ENCODE data around the gene OR52A1. TPM values are rescaled to one million over a fixed set of nuclear protein-coding genes. Genes with fewer than 3 reads are reported as not detected.

Gene OR52A1
- total RNA-seq, 2 experiments from 2014 or later, result not detected

DNA sequence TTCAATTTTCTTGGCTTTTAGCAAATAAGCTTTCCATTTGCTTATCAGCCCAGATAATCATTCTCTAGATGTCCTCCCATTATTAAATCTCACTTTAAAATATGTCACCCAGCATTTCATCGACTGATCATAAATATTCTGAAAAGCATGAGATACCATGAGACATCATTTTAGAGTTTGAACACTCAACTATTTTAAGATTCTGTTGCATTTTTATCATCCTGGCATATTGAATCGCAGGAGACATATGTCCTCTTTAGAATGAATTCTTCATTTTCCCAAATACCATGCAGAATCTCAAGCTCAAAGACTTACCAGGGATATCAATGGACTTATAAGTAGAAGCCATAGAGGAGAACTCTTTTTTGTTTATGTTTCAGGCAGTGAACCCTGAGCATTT lies 16.6 kb downstream of the OR52A1 start, which contains the start of gene OR52A5:
OR52A5 (minus strand) TSS at position 361 of the 400 bp plus-strand sequence. CDS start 5,714 bp downstream, outside the sequence.
- BruUV-seq (replicated peaks), result no TSS peak
- no peak for TF ChIP-seq EZH2phosphoT487 (IDR thresholded peaks at IDR 0.05; ENCODE audit: borderline replicate concordance, low read depth, low read length)
- no peak for DNase-seq (ENCODE audit: low spot score)
- no peaks in the 10 kb centered on the region for H3K9me2 ChIP-seq (ENCODE audit: insufficient read depth, low read length)
- H3K79me2 ChIP-seq (ENCODE audit: insufficient read depth, low read depth, low read length), result no peaks in the 10 kb centered on the region
- H4K20me1 ChIP-seq (ENCODE audit: insufficient read depth, low read length), result no peaks in the 10 kb centered on the region
- H2AFZ ChIP-seq (ENCODE audit: low read length), result no peak within 1 kb of the TSS
- H3K4me3 ChIP-seq (ENCODE audit: low read depth, low read length, poor library complexity, severe bottlenecking), result no peak within 1 kb of the TSS
- H3K36me3 ChIP-seq (ENCODE audit: insufficient read depth, low read length), result no peaks in the 10 kb centered on the region
- POLR2A ChIA-PET, result interaction anchor here (0.7 kb wide), 1 partner anchor 306 kb away, joined by 3 read pairs; no protein-coding TSS in a partner anchor
- H3K4me2 ChIP-seq (ENCODE audit: low read length), result no peak within 1 kb of the TSS
- no peaks in the 10 kb centered on the region for H3K4me1 ChIP-seq (ENCODE audit: insufficient read depth, low read length, poor library complexity, severe bottlenecking)
- H3K27ac ChIP-seq (ENCODE audit: low read depth, low read length, poor library complexity, severe bottlenecking), result no peak within 1 kb of the TSS
- intact Hi-C loops (cut with micrococcal nuclease; ENCODE audit: unreplicated experiment), result no loop called here
- H3K9me3 ChIP-seq (ENCODE audit: low read length), result no peaks in the 10 kb centered on the region
- CTCF ChIA-PET (ENCODE audit: unreplicated experiment), result no interaction called here

GRCh38 chr11:5137014-5137413 lies 17.5 kb downstream of the OR52A1 start:
- Histone ChIP-seq H3K4me1 (ENCODE audit: insufficient read depth, low read length, poor library complexity, severe bottlenecking) (no peaks in the 10 kb centered on the region), H3K36me3 (ENCODE audit: insufficient read depth, low read length) (no peaks in the 10 kb centered on the region), H3K27ac (ENCODE audit: low read depth, low read length, poor library complexity, severe bottlenecking) (no peak overlapping the region), H3K9me2 (ENCODE audit: insufficient read depth, low read length) (no peaks in the 10 kb centered on the region), H3K4me2 (ENCODE audit: low read length) (no peak overlapping the region), H4K20me1 (ENCODE audit: insufficient read depth, low read length) (no peaks in the 10 kb centered on the region), H3K4me3 (ENCODE audit: low read depth, low read length, poor library complexity, severe bottlenecking) (no peak overlapping the region), H3K79me2 (ENCODE audit: insufficient read depth, low read depth, low read length) (no peaks in the 10 kb centered on the region), H3K9me3 (ENCODE audit: low read length) (no peaks in the 10 kb centered on the region), H2AFZ (ENCODE audit: low read length) (no peak overlapping the region)
- POLR2A ChIA-PET, result no interaction called here
- intact Hi-C loops (cut with micrococcal nuclease; ENCODE audit: unreplicated experiment), result no loop called here
- no peak for DNase-seq (ENCODE audit: low spot score)
- BruUV-seq (replicated peaks), result no TSS peak
- no peak for TF ChIP-seq CTCF (conservative IDR thresholded peaks at IDR 0.05; ENCODE audit: low read length)
- TF ChIP-seq EZH2phosphoT487 (IDR thresholded peaks at IDR 0.05; ENCODE audit: borderline replicate concordance, low read depth, low read length), result no peak
- CTCF ChIA-PET (ENCODE audit: unreplicated experiment), result no interaction called here

DNA sequence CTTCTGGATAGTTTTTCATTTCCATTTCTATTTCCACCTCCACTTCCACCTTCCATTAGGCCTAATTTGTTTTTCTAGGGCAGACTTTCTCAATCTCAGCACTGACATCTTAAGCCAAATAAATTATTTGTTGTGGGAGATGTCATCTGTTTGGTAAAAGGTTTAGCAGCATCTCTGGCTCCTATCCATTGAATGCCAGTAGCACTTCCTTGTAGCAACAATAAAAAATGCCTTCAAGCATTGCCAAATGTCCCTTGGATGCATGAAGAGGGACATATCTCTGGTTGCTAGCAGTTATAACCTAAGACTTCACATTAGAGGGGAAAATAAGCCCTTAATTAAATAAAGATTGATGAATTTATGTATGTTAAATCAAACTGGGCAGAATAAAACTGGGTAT lies 18.3 kb downstream of the OR52A1 start:
- no peaks in the 10 kb centered on the region for H3K9me2 ChIP-seq (ENCODE audit: insufficient read depth, low read length)
- BruUV-seq (replicated peaks), result no TSS peak
- no peak overlapping the region for H3K4me2 ChIP-seq (ENCODE audit: low read length)
- H2AFZ ChIP-seq (ENCODE audit: low read length), result no peak overlapping the region
- no peaks in the 10 kb centered on the region for H3K4me1 ChIP-seq (ENCODE audit: insufficient read depth, low read length, poor library complexity, severe bottlenecking)
- ChIA-PET POLR2A (no interaction called here), CTCF (ENCODE audit: unreplicated experiment) (no interaction called here)
- no peaks in the 10 kb centered on the region for H4K20me1 ChIP-seq (ENCODE audit: insufficient read depth, low read length)
- no peak overlapping the region for H3K4me3 ChIP-seq (ENCODE audit: low read depth, low read length, poor library complexity, severe bottlenecking)
- intact Hi-C loops (cut with micrococcal nuclease; ENCODE audit: unreplicated experiment), result no loop called here
- H3K27ac ChIP-seq (ENCODE audit: low read depth, low read length, poor library complexity, severe bottlenecking), result no peak overlapping the region
- no peaks in the 10 kb centered on the region for H3K36me3 ChIP-seq (ENCODE audit: insufficient read depth, low read length)
- no peak for TF ChIP-seq CTCF (conservative IDR thresholded peaks at IDR 0.05; ENCODE audit: low read length)
- no peak for TF ChIP-seq EZH2phosphoT487 (IDR thresholded peaks at IDR 0.05; ENCODE audit: borderline replicate concordance, low read depth, low read length)
- no peaks in the 10 kb centered on the region for H3K79me2 ChIP-seq (ENCODE audit: insufficient read depth, low read depth, low read length)
- H3K9me3 ChIP-seq (ENCODE audit: low read length), result no peaks in the 10 kb centered on the region
- DNase-seq (ENCODE audit: low spot score), result no peak

All from OCI-LY7 (cell line).